T-helper 9 cell (primary cell): Measurements from ENCODE around the gene VEPH1.

ENCODE experiments used
- DNase-seq: peaks from one replicate; pipeline ENCODE4 v3.0.0-alpha.2; 2020
- total RNA-seq, 2 donors: gene quantifications; one replicate each; lab custom pipeline; 2026; lab: John Stamatoyannopoulos, UW

Gene VEPH1
- total RNA-seq: 0 to 0.07 reads per million in 2 donors

GRCh38 chr3:157502916-157503595 lies at the start of gene VEPH1:
VEPH1 (minus strand) TSS chr3:157503416; CDS start chr3:157495349, 8,067 bp downstream.
- no peak for DNase-seq

GRCh38 chr3:157551961-157552360 lies 48.7 kb upstream of the VEPH1 start:
- no peak for DNase-seq

- no peak for DNase-seq
Observed at GRCh38 chr3:157549498-157549897, 46.3 kb upstream of the VEPH1 start.

- DNase-seq: no peak
Observed at GRCh38 chr3:157544501-157545130, 41.4 kb upstream of the VEPH1 start.

- DNase-seq: no peak
Observed at GRCh38 chr3:157543501-157544035, 40.4 kb upstream of the VEPH1 start.

GRCh38 chr3:157542711-157543500 lies 39.7 kb upstream of the VEPH1 start:
- DNase-seq: no peak

GRCh38 chr3:157541506-157542236 lies 38.5 kb upstream of the VEPH1 start:
- DNase-seq: no peak

- no peak for DNase-seq
Observed at GRCh38 chr3:157540656-157541055, 37.4 kb upstream of the VEPH1 start.

- no peak for DNase-seq
Observed at GRCh38 chr3:157535667-157536066, 32.5 kb upstream of the VEPH1 start.

GRCh38 chr3:157534725-157535161 lies 31.5 kb upstream of the VEPH1 start:
- no peak for DNase-seq

GRCh38 chr3:157533298-157534070 lies 30.3 kb upstream of the VEPH1 start:
- no peak for DNase-seq

GRCh38 chr3:157532529-157533297 lies 29.5 kb upstream of the VEPH1 start:
- no peak for DNase-seq

- no peak for DNase-seq
Observed at GRCh38 chr3:157531771-157532170, 28.6 kb upstream of the VEPH1 start.

- no peak for DNase-seq
Observed at GRCh38 chr3:157531301-157531660, 28.1 kb upstream of the VEPH1 start.

- DNase-seq: no peak
Observed at GRCh38 chr3:157530637-157531300, 27.6 kb upstream of the VEPH1 start.

- DNase-seq: no peak
Observed at GRCh38 chr3:157529751-157530150, 26.5 kb upstream of the VEPH1 start.

- no peak for DNase-seq
Observed at GRCh38 chr3:157529085-157529484, 25.9 kb upstream of the VEPH1 start.

GRCh38 chr3:157527131-157527881 lies 24.1 kb upstream of the VEPH1 start:
- DNase-seq: no peak

GRCh38 chr3:157526036-157526435 lies 22.8 kb upstream of the VEPH1 start:
- no peak for DNase-seq

GRCh38 chr3:157523814-157524213 lies 20.6 kb upstream of the VEPH1 start:
- no peak for DNase-seq
